GM18526 (cell line): ENCODE results near the gene AIFM3.

Experiments
- POLR2A ChIP-seq: IDR thresholded peaks from 3 replicates; pipeline ENCODE4 v1.6.1; 2011; ENCODE audit not compliant: insufficient read length; ENCODE audit errors: extremely low read depth

AIFM3 gene

DNA sequence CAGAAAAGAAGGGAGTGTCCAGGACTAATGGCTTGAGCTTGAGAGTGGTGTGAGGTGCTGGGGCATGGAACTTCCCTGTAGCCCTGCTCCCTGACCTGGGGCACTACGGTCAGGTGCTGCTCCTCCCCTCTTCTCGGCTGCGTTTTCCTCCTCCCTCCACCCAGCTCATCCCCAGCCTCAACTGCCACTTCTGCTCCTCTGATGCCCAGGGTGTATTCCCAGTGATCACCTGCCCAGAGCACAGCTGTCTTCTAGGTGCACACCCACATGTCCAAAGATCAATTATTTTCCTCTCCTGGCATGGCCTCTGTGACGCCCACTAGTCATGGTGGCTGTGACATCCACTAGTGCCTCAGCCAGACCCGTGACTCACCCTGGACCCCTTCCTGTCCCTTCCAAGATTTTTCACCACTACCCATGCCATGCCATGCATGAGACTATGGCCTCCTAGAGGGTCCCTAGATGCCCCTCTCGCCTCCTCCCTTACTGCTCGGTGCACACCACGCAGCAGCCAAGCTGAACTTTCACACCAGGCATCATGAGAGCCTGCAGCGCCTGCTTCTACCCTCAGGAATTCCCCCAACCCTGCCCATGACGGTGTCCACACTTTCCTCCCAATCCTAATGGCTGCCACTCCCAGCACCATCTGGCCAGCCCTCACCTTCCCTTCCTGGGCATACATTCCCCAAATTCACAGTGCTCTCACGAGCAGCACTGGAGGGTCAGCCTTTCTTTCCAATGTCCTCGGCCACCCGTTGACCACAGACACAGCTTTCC, 49.8 kb downstream of the AIFM3 start:
- TF ChIP-seq POLR2A: no peak

DNA sequence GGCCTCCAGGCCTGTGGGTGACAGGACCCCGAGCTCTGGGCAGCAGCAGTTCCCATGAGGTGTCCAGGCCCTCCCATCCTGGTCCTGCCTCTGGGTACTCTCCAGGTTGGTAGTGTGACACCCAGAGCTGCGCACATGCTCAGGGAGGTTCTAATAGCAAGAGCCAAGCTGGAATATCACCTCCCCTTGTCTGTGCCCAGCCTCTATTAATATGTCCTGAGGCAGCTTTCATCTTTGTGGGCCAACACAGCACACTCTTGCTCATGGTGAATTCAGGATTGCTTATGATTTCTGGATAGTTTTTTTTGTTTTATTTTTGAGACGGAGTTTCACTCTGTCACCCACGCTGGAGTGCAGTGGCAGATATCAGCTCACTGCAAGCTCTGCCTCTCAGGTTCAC, 51.3 kb downstream of the AIFM3 start:
- no peak for TF ChIP-seq POLR2A

DNA sequence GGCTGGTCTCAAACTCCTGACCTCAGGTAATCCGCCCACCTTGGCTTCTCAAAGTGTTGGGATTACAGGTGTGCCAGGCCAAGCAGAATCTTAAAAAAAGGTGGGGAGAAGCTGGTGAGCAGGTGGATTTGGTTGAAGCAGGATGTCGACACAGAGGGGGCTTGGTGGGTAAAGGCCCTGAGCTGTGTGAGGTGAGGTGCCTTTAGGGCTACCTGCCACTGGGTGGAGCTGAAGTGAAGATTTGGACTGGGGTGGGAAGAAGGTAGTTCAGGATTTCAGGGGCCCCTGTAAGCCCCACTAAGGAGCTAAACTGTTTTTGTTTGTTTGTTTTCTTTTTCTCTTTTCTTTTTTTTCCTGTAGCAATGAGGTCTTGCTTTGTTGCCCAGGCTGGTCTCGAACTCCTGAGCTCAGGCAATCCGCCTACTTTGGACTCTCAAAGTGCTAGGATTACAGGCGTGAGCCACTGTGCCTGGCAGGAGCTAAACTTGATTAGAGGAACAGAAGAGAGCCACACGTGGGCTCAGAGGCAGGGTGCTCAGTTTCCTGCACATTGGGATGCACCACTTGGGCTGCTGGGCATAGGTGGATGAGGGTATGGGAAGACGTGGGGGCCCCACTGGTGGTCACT, 53.9 kb downstream of the AIFM3 start:
- TF ChIP-seq POLR2A: no peak

DNA sequence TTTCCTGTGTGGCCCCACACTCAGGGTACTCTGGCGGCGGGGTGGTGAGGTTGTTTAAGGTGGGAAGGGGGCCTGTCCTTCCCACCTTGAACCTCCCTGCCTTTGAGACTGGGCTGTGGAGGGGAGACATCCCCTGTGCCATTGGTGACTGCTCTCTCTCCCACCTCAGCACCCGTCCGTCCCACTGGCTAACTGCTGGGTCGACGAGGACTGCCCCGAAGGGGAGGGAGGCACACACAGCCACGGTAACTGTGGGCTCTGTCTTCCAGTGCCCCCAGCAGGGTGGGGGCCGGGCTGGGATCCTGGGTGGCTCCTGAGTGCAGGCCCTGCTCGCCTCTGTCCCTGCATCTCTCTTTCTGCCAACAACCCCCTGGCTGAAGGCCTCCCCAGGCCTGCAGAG, 55.5 kb downstream of the AIFM3 start:
- no peak for TF ChIP-seq POLR2A

DNA sequence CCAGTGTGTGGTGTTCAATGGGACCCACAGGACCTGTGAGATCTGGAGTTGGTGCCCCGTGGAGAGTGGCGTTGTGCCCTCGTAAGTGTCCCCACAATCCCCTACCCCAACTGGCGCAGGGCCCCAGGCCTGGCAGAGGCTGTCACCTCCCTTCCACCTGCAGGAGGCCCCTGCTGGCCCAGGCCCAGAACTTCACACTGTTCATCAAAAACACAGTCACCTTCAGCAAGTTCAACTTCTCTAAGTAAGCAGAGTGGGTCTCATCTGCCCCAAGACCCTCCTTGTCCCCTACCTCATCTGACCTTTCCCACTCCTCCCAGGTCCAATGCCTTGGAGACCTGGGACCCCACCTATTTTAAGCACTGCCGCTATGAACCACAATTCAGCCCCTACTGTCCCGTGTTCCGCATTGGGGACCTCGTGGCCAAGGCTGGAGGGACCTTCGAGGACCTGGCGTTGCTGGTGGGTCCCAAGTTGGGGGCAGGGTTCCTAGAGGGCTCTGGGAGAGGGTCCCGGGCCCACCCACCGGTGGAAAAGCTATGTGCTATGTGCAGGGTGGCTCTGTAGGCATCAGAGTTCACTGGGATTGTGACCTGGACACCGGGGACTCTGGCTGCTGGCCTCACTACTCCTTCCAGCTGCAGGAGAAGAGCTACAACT, 56.0 kb downstream of the AIFM3 start:
- TF ChIP-seq POLR2A: no peak

DNA sequence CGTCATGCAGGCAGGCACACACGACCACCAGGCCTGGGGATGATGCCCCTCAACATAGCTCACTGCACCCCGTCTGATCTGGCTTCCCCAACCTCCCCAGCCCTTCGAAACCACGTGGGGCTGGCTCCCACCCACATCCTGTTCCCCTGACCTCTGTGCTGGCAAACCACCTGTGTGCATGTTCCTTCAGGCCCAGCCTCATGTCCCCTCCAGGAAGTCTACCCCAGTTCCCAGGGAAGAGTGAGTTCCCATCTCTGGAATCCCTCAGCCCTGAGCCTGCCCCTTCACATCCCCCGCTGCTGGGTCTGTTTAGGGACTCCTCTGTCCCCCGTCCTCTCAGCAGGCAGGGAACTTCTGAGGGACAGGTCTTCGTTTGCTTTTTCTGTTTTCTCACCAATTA, 58.2 kb downstream of the AIFM3 start:
- no peak for TF ChIP-seq POLR2A

DNA sequence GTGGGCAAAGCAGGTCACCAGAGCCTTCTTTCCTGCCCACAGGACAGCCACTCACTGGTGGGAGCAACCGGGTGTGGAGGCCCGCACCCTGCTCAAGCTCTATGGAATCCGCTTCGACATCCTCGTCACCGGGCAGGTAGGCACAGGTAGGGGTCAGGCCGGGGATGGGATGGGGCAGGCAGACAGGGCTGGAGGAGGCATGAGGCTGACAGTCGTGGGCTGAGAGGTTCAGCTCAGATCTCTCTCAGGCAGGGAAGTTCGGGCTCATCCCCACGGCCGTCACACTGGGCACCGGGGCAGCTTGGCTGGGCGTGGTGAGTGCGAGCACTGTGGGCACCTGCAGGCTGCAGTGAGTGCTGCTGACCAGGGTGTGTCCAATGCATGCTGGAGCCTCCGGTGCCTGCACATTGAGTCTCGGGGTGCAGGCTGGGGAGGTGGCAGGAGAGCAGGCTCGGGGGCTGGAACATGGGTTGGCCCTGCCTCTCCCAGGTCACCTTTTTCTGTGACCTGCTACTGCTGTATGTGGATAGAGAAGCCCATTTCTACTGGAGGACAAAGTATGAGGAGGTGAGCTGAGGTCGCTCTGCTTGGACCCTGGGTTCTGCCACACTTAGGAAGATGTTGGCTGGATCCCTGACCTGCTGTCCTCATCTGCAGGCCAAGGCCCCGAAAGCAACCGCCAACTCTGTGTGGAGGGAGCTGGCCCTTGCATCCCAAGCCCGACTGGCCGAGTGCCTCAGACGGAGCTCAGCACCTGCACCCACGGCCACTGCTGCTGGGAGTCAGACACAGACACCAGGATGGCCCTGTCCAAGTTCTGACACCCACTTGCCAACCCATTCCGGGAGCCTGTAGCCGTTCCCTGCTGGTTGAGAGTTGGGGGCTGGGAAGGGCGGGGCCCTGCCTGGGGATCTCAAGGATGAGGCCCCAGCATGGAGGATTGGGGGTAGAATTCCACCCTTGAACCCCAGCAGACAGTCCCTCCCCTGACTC, 59.0 kb downstream of the AIFM3 start:
- TF ChIP-seq POLR2A: no peak

DNA sequence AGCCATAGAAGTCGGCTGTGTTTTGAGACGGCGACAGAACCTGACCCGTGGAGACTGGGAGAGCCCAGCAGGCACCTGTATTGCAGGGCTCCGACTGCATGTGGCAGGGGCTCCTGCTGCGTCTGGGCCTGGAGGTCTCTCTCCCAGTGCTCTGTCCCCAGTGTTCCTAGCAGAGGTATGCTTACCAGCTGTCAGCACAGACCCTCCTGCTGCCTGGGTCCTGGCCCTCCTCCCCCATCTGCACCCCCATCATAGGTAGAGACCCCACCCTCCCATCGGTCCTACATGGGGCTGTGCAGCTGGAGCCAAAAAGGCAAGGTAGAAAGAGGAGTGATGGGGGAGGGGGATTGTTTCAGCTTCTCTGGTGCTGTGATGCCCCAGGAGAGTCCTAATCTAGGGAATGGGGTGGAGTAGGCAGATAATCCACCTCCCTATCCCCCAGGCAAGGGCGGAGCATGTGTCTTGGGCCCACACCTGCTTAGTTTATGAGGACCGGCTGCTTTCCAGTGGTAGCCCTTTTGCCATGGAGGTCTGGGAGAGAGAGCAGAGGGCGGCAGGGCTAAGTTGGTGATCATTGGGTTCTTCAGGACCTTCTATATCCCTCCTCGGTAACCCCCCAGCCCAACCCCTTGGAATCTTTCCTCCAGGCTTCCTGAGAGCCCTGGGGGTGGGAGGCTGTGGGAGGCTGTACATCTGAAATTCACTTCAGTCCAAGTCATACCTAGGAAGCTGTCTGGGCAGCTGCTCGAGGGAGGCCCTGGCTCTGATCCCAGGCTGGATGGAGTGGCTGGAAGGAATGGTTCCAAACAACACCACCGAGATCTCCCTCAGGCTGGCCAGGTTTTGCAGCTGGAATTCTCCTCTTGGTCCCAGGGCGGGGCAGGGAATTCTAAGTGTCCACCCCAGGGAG, 60.0 kb downstream of the AIFM3 start:
- no peak for TF ChIP-seq POLR2A

DNA sequence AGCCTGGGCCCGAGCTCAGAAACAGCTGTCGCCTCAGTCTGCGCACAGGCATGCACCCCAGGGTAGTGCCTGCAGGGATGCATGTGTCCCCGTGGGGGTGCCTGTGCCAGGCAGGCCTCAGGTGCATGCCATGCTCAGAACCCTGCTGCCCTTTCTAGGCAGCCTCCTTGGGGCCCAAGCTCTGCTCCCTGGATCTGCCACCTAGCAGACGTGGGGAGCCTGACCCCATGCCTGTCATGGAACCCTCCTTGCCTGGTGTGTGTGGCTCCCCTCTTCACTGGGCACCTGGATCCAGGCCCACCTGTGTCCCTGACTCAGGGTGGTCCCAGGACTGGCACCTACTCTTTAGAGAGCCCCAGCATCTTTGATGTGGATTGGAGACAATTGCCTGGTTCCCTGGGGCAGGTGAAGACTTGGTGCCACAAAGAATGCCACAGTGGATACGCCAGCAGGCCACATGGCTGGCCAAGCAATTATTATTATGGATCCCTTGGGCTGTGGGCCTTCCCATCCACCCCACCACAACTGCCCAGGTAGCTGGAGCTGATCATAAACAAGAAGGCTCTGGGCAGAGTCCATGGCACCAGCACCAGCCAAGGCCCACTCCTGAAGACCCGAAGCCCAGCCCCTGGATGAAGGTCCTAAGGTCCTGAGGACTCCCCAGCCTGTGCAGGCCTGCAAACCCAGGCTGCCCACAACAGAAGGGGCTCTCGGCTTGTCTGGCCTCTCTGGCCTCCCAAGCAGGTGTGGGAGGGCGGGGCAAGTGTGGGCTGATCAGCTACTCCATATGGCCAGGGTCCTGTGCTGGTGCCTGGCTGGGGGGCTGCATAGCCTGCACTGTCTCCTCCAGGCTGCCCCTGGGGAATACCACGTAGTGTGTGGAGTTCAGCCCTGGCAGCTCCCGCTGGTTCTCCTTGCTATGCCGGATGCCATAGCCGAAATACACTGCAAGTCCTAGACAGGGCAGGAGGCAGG, 61.5 kb downstream of the AIFM3 start:
- no peak for TF ChIP-seq POLR2A

DNA sequence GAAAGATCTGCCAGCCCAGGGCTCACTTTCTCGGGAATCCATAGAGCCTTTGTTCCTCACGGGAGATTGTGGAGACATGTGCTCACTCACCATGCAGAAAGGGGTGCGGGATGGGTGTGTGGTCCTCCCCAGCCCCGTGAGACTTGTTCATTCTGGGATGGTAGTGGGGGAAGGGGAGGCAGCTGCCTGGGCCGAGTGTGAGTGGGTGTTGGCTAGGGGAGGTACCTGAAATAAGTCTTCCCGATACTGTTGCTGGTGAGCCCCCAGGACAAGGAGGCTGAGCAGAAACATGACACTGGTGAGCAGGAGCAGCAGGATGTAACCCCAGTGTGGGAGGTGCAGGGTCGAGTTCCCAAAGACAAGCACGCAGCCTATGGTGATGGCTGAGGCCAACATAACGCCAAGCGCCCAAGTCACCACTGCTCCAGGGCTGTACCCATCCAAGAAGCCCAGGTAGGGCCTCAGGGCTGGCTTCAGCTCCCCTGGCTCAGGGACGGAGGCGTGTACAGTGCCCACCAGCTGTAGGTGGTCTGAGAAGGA, 62.5 kb downstream of the AIFM3 start:
- no peak for TF ChIP-seq POLR2A

DNA sequence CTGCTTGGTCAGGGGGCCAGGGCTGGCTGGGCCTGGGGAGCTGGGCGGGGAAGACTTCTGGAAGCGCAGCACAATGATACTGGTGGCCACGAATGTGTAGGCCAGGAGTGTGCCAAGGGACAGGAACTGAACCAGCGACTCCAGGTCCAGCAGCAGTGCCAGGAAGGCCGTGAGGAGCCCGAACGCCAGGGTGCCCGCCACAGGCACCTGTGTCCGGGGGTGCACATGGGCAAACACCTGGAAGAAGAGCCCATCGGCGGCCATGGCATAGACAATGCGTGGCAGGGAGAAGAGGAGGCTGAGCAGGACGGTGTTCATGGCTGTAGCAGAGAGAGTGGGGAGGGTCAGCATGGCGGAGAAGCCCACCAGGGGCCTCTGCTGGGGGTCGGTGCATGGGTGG, 63.0 kb downstream of the AIFM3 start:
- TF ChIP-seq POLR2A: no peak
